Activated effector memory CD4-positive, alpha-beta T cell treated with Interleukin-2 at 50 U/mL for 16 hours (primary cell): ENCODE data around the gene KRTAP20-4.

Source experiments
- DNase-seq: peaks from one replicate; pipeline ENCODE4 v3.0.0-alpha.2; 2020

KRTAP20-4 gene

GRCh38 chr21:30620522-30620921 lies at the start of gene KRTAP20-4:
TSS of gene KRTAP20-4 (plus strand) at chr21:30620627.
- DNase-seq = no peak

DNA sequence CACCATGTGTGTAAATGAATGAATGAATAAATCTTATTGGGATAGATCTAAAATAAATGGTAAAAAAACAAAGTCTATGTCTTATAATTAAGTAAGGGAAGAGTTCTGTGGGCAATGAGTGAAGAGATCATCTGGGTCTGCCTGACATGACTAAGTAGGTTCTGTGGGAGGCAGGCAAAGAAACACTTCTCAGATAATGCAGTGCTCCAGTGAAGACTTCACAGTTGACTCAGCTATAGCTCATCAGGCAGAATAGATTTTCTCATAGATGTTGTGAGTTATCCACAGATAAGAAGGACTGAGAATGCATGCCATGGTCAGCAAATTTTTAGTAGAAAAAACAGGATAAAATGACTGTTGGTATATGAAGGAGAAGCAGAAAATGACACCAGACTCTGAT lies 42.7 kb upstream of the KRTAP20-4 start:
- no peak for DNase-seq

DNA sequence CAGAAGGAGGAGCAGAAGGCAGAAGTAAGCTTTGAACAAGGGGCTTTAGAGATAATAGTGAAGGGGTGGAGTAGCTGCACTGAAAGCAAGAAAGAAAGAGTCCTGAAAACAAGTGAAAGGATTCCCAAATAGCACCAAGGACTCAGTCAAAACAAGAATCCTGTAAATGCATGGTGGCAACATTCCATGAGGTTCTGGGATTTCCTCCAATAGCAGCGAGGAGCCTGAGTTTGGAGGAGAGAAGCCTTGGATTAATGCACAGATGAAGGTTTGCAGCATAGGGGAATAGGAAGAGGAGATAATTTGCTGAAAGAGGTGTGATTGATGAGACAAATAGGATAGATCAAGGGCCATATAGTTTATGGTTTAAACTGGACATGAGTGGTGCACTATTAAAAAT lies 41.1 kb upstream of the KRTAP20-4 start:
- no peak for DNase-seq

DNA sequence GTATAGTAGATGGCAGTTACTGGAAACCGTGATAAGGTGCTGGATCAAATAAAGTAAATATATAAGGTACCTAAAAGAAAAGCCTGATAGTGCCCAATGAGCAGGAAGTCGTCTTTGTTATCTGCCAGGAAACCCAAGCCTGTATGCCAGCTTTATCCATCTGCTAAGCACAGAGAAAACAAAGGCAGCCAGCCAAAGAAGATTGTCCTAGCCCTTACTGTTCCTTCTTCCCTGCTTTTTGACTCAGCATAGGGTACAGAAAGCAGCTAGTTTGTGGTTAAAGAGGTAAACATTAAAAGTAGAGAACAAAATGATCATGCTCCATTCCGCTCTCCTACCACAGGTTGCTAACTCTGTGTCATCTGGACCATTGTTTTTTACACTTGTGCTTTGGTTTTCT lies 40.3 kb upstream of the KRTAP20-4 start:
- no peak for DNase-seq

GRCh38 chr21:30582870-30583269 lies 37.6 kb upstream of the KRTAP20-4 start:
- no peak for DNase-seq

DNA sequence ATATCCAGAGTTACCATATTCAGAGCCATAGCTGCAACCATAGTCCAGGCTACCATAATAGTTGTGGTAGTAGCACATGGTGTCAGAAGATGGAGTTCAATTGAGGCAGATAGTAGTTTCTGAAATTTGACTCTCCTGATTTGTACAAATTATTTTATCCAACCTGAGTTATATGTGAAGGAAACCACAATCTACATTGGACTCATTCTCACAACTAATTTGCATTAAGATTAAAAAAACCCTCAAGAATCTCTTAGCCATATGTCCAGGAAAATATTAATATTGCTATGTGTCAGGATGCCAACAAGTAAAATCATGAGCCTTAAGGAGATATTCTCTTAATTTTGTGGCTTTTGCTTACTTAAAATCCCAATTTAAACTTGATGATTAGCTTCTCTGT lies 30.1 kb upstream of the KRTAP20-4 start, which contains the start of gene KRTAP22-2:
Gene KRTAP22-2 (minus strand): TSS at position 101 of the 400 bp plus-strand sequence.
- no peak for DNase-seq

- no peak for DNase-seq
These were observed 28.3 kb upstream of the KRTAP20-4 start, which contains the start of gene KRTAP6-3 for GRCh38 chr21:30592140-30592539. TSS of gene KRTAP6-3 (plus strand) at chr21:30592440. CDS start at chr21:30592446, 6 bp downstream.

DNA sequence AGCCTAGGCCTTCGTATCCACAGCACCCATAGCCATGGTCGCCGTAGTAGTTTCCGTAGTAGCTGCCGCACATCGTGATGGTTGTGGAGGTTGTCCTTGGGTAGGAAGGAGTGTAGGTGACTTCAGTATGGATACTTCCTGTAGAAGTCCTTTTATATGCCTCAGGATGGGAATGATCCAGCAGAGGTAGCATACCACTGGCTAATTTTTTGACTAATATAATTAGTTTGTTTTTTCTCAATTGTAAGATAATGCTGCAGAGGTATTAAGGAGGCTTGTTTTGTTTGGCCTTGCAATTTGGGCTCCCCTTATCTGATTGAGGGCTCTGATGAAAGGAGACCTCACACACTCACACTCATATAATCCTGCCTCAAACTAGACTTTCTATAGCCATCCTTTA lies 21.6 kb upstream of the KRTAP20-4 start, which contains the start of gene KRTAP6-2:
Gene KRTAP6-2 (minus strand): TSS at position 101 of the 400 bp plus-strand sequence. CDS start 28 bp downstream, at position 73.
- no peak for DNase-seq

DNA sequence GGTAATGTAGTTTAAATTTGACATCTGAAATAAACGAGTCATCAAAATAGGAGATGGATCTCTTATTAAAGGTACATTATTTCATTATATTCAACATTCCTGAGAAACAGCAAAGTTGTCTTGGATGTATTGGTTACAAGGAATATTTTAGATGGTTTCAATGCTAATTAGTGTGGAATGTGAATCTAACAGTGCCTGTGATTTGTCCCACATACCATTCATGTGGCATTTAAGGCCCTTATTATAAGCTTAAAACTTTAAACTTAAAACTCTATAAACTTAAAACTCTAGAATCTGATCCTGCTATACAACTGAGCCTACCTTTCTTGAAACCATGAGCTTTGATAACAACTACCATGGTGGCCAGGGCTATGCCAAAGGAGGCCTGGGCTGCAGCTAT lies 19.6 kb upstream of the KRTAP20-4 start, which contains the start of gene KRTAP22-1:
Gene KRTAP22-1 (plus strand): TSS at position 301 of the 400 bp plus-strand sequence.
- no peak for DNase-seq

DNA sequence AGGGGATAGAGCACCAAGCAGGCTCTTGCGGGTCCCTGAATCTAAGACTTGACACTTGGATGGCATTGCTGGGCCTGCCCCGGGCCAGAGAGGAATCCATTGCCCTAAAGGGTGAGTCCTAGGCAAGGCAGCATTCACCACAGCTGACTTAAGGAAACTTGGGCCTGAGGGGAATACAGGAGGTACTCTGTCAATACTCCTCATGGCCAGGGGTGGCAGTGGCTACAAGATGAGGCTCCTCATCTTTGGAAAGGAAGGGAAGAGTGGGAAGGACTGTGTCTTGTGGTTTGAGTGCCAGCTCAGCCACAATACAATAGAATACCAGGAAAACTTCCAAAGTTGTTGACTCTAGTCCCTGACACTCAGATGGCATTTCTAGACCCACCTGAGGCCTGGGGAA lies 14.5 kb upstream of the KRTAP20-4 start:
- DNase-seq = no peak

GRCh38 chr21:30612132-30612531 lies 8.3 kb upstream of the KRTAP20-4 start:
- no peak for DNase-seq

- DNase-seq = no peak
These were observed 6.6 kb upstream of the KRTAP20-4 start, which contains the start of gene KRTAP6-1 for GRCh38 chr21:30613836-30614235. TSS of gene KRTAP6-1 (minus strand) at chr21:30613930. CDS start at chr21:30613904, 26 bp downstream.

DNA sequence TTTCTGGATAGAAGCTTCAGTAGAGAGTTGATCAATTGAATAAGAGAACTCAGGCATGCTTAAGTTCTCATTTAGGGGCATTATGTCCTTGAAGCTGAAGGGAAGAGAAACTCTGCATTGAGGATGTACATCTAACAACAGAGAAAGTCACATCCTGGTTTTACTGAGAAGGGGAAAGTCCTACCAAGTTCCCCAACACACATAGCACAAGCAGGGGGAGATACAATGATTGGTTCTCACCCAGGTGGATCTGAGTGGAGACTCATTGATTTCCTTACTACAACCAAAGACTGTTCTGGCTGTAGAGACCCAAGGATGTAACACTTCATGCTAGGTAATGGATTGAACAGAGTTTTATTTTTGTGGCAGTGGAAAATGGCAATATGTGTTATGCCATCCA lies 5.2 kb upstream of the KRTAP20-4 start:
- DNase-seq = no peak

DNA sequence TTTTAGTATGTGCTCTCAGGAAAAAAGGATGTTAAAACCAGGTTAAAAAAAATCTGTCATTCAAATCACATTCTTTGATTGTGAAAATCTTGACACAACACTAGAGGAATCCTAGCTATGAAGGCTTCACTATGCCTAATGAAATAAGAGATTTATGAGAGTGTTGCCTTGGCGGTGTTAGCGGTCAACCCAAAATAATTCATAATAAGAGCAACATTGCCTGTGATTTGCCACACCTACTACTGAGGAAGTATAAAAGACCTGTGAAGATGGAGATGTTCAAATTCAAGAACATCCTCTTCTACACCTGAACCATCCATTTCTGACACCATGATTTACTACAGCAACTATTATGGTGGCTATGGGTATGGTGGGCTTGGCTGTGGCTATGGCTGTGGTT lies 4.3 kb upstream of the KRTAP20-4 start, which contains the start of gene KRTAP20-1:
Gene KRTAP20-1 (plus strand): TSS at position 301 of the 400 bp plus-strand sequence. CDS start 30 bp downstream, at position 331.
- no peak for DNase-seq

DNA sequence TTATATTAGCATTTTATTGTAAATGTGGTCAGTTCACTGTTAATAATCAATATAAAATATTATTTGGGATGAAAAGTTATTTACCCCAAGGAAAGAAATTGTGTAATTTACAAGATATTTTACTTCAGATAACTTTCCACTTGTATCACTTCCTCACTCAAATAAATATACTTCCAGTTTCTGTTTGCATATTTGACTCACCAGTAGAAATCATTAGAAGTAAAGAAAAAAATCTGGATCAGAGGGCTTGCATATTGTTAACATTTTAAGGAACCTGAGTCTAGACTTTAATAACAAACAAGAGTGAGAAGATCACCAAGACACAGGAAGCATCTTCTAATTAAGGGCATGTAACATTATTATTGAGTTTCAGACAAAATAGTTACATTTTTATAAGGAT lies 347 bp upstream of the KRTAP20-4 start:
- no peak for DNase-seq

GRCh38 chr21:30623362-30623761 lies 2.9 kb downstream of the KRTAP20-4 start:
- DNase-seq = no peak

- DNase-seq = no peak
These were observed 5.2 kb downstream of the KRTAP20-4 start for GRCh38 chr21:30625449-30626165.

DNA sequence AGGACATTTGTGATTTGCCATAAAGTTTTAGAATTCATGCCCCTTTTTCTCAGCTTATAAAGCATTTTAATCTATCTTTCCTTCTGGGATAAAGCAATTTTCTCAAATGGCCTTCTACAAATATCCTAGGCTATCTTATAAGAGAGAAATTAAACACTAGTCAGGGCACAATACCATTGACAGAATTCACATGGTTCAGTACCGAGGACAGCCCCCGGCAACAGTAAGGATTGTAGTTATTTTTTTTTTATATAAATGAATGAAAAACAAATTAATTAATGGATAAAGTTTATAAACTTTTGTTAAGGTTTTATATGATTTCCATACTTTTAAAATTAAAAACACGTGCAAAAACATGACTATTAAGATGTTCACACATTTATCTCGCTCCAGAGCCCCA lies 7.7 kb downstream of the KRTAP20-4 start:
- DNase-seq = no peak

DNA sequence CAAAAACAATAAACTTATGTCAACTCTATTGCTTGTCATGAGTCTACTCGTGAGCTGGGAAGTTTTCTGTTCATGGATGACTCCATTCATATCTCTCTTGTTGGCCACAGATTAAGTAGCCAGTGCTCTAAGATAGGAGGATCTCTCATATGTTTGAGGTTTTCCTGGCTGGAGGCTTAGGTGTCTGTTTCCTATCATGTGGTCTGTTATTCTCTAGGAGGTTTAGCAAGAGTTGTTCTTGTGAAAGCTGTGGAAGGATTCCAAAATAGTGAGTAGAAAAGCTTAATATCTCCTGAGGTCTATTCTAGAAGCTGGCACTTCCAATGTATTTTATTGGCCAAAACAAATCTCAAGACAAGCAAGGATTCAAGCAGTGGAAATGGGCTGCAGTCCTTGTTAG lies 8.8 kb downstream of the KRTAP20-4 start:
- DNase-seq = no peak

GRCh38 chr21:30634906-30635305 lies 14.5 kb downstream of the KRTAP20-4 start, which contains the start of gene KRTAP20-2:
TSS of gene KRTAP20-2 (plus strand) at chr21:30635206. CDS start at chr21:30635264, 58 bp downstream.
- no peak for DNase-seq

DNA sequence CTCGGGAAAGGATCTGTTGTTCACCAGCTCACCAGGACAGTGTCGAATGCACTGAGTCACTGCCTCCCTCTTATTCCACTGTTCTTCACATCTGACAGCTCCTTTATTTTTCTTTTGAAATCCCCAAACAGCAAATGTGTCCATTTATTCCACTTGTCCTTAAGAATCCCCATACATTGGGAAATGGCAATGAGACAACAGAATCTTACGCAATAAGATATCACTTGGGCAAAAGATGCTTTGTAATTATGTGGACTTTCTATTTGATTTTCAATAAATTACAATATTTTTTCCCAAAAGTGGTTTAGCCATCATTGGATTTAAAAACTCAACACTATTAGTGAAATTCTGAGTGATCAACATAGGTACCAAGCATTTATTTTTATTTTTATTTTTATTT lies 18.3 kb downstream of the KRTAP20-4 start:
- DNase-seq = no peak

GRCh38 chr21:30642564-30642963 lies 22.1 kb downstream of the KRTAP20-4 start, which contains the start of gene KRTAP20-3:
TSS of gene KRTAP20-3 (plus strand) at chr21:30642864.
- no peak for DNase-seq

- no peak for DNase-seq
These were observed 26.5 kb downstream of the KRTAP20-4 start for GRCh38 chr21:30646904-30647414.

DNA sequence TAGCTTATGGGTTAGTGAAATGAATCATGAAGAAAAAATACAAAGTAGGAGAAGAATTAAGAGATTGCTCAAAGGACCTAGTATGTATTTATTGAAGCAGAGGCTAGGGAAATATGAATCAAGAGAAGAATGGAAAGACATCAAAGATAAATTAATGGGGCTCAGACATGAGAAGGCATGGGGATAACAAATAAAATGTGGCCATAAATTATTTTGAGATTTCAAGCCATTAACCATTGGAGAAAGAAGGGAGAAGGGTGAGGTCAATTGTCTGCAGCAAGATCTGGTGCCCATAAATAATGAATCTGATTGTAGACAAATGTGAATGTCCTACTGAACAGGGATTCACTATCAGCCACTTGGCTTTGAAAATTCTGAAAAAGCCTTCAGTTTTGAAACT lies 32.5 kb downstream of the KRTAP20-4 start:
- DNase-seq = no peak
